ENCODE results near the gene SHC2.
A peak's percentile ranks its signal among the peaks of the same experiment; 100 is the strongest.

The SHC2 gene

DNA sequence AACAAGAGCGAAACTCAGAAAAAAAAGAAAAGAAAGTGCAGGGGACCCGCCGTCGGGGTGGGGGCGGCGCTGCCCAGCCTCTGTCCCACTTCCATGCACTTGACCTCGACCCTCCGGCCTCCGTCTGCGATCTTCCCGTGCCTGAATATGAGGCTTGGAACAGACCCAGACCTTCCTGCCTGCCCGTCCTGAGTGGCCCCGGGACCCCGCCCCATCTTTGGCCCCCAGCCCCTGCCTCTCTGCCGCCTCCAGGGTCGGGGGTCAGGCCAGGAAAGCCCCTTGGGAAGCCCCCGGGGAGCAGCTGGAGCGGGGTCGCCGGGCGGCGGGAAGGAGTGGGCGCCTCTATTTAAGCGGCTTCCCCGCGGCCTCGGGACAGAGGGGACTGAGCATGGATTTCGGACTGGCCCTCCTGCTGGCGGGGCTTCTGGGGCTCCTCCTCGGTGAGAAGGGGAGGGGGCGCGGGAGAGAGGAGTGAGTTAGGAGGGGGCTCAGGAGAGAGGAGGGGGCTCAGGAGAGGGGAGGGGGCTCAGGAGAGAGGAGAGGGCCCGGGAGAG lies 35.4 kb upstream of the SHC2 start, which contains the start of gene MADCAM1:
Gene MADCAM1 (plus strand): TSS at position 375 of the 554 bp plus-strand sequence. CDS start 14 bp downstream, at position 389.
- DNase-seq (ENCODE audit: extremely low read depth, low read depth), result no peak
- no peak within 1 kb of the TSS for H3K4me3 ChIP-seq (replicated peaks; ENCODE audit: low read depth, low read length)
- TF ChIP-seq, protein P1, sequence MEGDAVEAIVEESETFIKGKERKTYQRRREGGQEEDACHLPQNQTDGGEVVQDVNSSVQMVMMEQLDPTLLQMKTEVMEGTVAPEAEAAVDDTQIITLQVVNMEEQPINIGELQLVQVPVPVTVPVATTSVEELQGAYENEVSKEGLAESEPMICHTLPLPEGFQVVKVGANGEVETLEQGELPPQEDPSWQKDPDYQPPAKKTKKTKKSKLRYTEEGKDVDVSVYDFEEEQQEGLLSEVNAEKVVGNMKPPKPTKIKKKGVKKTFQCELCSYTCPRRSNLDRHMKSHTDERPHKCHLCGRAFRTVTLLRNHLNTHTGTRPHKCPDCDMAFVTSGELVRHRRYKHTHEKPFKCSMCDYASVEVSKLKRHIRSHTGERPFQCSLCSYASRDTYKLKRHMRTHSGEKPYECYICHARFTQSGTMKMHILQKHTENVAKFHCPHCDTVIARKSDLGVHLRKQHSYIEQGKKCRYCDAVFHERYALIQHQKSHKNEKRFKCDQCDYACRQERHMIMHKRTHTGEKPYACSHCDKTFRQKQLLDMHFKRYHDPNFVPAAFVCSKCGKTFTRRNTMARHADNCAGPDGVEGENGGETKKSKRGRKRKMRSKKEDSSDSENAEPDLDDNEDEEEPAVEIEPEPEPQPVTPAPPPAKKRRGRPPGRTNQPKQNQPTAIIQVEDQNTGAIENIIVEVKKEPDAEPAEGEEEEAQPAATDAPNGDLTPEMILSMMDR (IDR thresholded peaks at IDR 0.05; ENCODE audit: low read depth, low read length, missing control alignments), result no peak

DNA sequence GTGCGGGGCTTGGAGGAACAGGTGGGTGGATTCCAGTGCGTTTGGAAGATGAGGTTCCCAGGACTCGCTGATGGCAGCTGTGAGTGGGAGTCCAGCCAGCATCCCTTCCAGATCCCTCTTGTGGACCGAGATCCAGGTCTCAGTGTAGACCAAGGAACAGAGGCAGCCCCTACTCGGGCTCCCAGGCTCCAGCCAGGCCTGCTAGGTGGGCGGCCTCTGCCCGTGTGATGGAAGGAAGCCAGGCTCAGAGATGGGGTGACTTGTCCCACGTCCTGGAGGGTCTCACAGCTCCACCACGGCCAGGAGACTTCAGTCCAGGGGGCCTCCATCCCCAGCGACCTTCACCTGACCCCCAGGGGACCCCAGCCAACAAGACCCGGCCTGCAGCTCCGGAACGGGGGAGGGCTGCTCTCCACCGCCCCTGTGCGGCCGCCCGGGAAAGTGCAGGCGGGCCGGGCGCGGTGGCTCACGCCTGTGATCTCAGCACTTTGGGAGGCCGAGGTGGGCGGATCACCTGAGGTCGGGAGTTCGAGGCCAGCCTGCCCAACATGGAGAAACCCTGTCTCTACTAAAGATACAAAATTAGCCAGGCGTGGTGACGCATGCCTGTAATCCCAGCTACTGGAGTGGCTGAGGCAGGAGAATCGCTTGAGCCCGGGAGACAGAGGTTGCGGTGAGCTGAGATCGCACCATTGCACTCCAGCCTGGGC lies 34.7 kb upstream of the SHC2 start:
- TF ChIP-seq, protein P1 (IDR thresholded peaks at IDR 0.05; ENCODE audit: low read depth, low read length, missing control alignments), result peak; percentile 84
- DNase-seq (ENCODE audit: extremely low read depth, low read depth), result no peak
- H3K4me3 ChIP-seq (replicated peaks; ENCODE audit: low read depth, low read length), result no peak overlapping the region

DNA sequence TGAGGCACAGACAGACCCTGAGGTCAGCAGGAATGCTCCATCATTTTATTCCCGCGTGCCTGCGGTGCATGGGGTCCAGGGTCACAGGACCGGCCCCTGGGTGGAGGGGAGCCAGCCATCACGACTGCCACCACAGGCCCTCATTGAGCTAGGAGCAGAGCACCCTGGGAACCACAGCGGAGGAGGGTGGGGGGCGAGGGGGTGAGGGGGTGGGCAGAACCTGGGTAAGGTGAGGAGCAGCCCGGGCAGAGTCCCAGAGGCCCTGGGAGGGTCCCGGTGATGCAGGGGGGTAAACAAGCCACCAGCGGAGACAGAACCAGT lies 34.2 kb upstream of the SHC2 start:
- no peak for DNase-seq (ENCODE audit: extremely low read depth, low read depth)
- TF ChIP-seq, protein P1 (IDR thresholded peaks at IDR 0.05; ENCODE audit: low read depth, low read length, missing control alignments), result no peak
- H3K4me3 ChIP-seq (replicated peaks; ENCODE audit: low read depth, low read length), result no peak overlapping the region

DNA sequence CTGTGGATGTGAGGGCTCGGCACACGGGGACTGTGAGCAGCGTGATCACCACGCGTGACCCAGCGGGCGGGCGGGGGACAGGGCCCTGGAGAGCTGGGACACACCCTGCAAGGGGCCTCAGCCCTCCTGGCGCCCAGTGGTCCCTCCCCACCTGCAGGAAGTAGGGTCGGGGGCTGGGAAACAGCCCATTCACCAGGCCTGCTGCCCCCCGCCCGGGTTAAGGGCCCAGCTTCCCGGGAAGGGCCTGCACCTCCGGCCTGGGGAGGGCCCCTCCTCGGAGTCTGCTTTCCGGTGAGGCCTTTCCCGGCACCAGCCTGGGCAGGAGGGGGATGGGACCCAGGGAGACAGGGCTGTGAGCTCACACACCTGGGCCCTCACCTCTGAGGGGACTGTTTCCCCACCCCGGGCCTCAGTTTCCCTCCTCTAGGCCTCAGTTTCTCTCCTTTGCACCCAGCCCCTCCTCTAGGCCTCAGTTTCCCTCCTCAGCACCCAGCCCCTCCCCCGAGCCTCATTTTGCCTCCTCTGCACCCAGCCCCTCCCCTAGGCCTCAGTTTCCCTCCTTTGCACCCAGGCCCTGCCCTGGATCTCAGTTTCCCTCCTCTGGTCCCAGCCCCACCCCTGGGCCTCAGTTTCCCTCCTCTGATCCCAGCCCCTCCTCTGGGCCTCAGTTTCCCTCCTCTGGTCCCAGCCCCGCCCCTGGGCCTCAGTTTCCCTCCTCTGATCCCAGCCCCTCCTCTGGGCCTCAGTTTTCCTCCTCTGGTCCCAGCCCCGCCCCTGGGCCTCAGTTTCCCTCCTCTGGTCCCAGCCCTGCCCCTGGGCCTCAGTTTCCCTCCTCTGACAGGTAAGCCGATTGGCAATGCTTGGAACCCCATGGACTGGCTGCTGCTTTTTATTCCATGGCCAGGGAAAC lies 33.6 kb upstream of the SHC2 start:
- no peak overlapping the region for H3K4me3 ChIP-seq (replicated peaks; ENCODE audit: low read depth, low read length)
- TF ChIP-seq, protein P1 (IDR thresholded peaks at IDR 0.05; ENCODE audit: low read depth, low read length, missing control alignments), result no peak
- DNase-seq (ENCODE audit: extremely low read depth, low read depth), result no peak

DNA sequence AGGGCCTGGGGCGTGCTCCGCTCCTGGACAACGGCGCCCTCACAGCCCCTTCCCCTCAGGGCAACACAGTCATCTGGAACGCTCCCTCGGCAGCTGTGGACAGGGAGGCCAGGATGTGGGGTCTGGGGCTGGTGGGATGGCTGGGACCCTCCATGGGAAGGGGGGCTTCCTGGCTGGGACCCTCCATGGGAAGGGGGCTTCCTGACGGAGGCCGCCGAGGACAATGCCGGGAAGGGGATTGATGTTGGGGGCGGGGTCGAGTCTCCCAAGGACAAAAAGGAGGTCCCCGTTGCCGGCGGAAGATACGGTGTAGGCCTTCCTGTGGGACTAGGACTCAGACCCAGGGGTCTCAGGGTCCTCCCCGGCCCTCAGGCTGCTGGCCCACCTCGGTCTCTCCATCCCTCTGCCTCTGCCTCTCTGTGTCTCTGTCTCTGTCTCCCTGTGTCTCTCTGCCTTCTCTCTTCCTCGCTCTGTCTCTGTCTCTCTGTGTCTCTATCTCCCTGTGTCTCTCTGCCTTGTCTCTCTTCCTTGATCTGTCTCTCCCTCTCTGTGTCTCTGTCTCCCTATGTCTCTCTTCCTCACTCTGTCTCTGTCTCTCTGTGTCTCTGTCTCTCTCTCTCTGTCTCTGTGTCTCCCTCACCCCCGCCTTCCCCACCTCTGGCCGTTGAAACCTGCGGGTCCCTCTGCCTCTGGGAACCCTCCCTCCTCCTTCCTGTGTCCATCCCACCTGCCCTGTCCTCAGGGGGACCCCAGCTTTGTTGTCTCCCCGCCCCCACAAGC lies 32.7 kb upstream of the SHC2 start:
- no peak overlapping the region for H3K4me3 ChIP-seq (replicated peaks; ENCODE audit: low read depth, low read length)
- no peak for DNase-seq (ENCODE audit: extremely low read depth, low read depth)
- TF ChIP-seq, protein P1 (IDR thresholded peaks at IDR 0.05; ENCODE audit: low read depth, low read length, missing control alignments), result no peak

DNA sequence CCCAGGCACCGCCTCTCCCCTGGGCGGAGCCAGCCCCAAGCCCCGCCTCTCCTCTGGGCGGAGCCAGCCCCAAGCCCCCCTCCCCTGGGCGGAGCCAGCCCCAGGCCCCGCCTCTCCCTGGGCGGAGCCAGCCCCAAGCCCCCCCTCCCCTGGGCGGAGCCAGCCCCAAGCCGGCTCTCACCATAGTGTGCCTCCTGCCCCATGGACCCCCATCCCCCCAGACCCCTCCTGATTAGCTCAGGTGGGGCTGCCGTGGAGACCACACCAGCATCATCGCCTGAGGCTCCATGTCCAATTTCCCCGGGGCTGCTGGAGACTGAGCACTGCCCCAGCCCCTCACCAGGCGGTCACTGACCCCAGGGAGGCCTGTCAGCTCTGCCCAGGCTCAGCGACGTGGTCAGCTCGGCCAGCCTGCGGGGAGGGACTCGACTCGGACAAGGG lies 31.3 kb upstream of the SHC2 start:
- H3K4me3 ChIP-seq (replicated peaks; ENCODE audit: low read depth, low read length), result no peak overlapping the region
- TF ChIP-seq, protein P1 (IDR thresholded peaks at IDR 0.05; ENCODE audit: low read depth, low read length, missing control alignments), result no peak
- DNase-seq (ENCODE audit: extremely low read depth, low read depth), result no peak
